GM23338 (cell line): ENCODE measurements around the gene CPAMD8. TPM values are rescaled to one million over a fixed set of nuclear protein-coding genes. Genes with fewer than 3 reads are reported as not detected.

Experiments
- ATAC-seq: fragments of 200-7000 bp; cut with Tn5 transposase; 3 replicates; pipeline ENCODE4 v1.9.1; 2020
- DNase-seq: peaks from one replicate; pipeline ENCODE4 v3.0.0-alpha.2; 2015; ENCODE audit warnings: low spot score
- H2AFZ ChIP-seq: fragments of 200-600 bp; sonication (generic); 2 replicates; pipeline ENCODE4 v1.8.0; 2016; ENCODE audit warnings: antibody characterized with exemption, mild to moderate bottlenecking, moderate library complexity
- H3F3A ChIP-seq: fragments of 200-600 bp; sonication (generic); replicated peaks from 2 replicates; pipeline ENCODE4 v1.8.0; 2017; ENCODE audit warnings: antibody characterized with exemption, mixed run types, low read depth
- H3K27ac ChIP-seq: fragments of 200-600 bp; sonication (generic); 2 replicates; pipeline ENCODE4 v1.6.1; 2016; ENCODE audit warnings: low read depth
- H3K27me3 ChIP-seq: fragments of 200-600 bp; sonication (generic); 2 replicates; pipeline ENCODE4 v1.8.0; 2016; ENCODE audit warnings: mild to moderate bottlenecking, mixed run types, moderate library complexity; ENCODE audit not compliant: insufficient read depth
- H3K36me3 ChIP-seq: fragments of 200-600 bp; sonication (generic); 2 replicates; pipeline ENCODE4 v1.8.0; 2016; ENCODE audit warnings: mild to moderate bottlenecking; ENCODE audit not compliant: insufficient read depth
- H3K4me1 ChIP-seq: fragments of 200-600 bp; sonication (generic); 2 replicates; pipeline ENCODE4 v1.8.0; 2016; ENCODE audit warnings: mild to moderate bottlenecking, moderate library complexity; ENCODE audit not compliant: insufficient read depth
- H3K4me2 ChIP-seq: fragments of 200-600 bp; sonication (generic); 2 replicates; pipeline ENCODE4 v1.7.1; 2017; ENCODE audit warnings: mixed run types
- H3K4me3 ChIP-seq: fragments of 200-600 bp; sonication (generic); 2 replicates; pipeline ENCODE4 v1.6.1; 2016; ENCODE audit warnings: mixed run types
- H3K79me2 ChIP-seq: fragments of 200-600 bp; sonication (generic); replicated peaks from 2 replicates; pipeline ENCODE4 v1.8.0; 2017; ENCODE audit warnings: mild to moderate bottlenecking; ENCODE audit not compliant: insufficient read depth
- H3K9me2 ChIP-seq: fragments of 200-600 bp; sonication (generic); 2 replicates; pipeline ENCODE4 v1.8.0; 2017; ENCODE audit not compliant: insufficient read depth
- H4K20me1 ChIP-seq: fragments of 200-600 bp; sonication (generic); replicated peaks from 2 replicates; pipeline ENCODE4 v1.8.0; 2017; ENCODE audit warnings: mild to moderate bottlenecking; ENCODE audit not compliant: insufficient read depth
- H3K27ac Mint-ChIP-seq: 2 replicates; pipeline ENCODE4 v1.8.0; 2020; ENCODE audit warnings: inconsistent platforms, mild to moderate bottlenecking, moderate library complexity, mixed read lengths
- H3K27me3 Mint-ChIP-seq: 3 replicates; pipeline ENCODE4 v1.8.0; 2022; ENCODE audit warnings: low read depth, mild to moderate bottlenecking, moderate library complexity, mixed read lengths, inconsistent platforms; ENCODE audit not compliant: insufficient read depth, poor library complexity
- H3K36me3 Mint-ChIP-seq: 3 replicates; pipeline ENCODE4 v1.8.0; 2021; ENCODE audit warnings: low read depth, mild to moderate bottlenecking, inconsistent platforms, moderate library complexity, mixed read lengths
- H3K4me1 Mint-ChIP-seq: 3 replicates; pipeline ENCODE4 v1.8.0; 2020; ENCODE audit warnings: mild to moderate bottlenecking, inconsistent platforms, mixed read lengths
- H3K4me3 Mint-ChIP-seq: 3 replicates; pipeline ENCODE4 v1.8.0; 2021; ENCODE audit warnings: moderate library complexity, mild to moderate bottlenecking, inconsistent platforms, mixed read lengths
- H3K9me3 Mint-ChIP-seq: 3 replicates; pipeline ENCODE4 v1.8.0; 2020; ENCODE audit warnings: moderate library complexity, mild to moderate bottlenecking, inconsistent platforms, mixed read lengths
- CREB1 ChIP-seq: fragments of 250-450 bp; sonication (Bioruptor Pico); IDR thresholded peaks from 2 replicates; pipeline ENCODE4 v1.5.0; 2020; ENCODE audit warnings: low read depth, mild to moderate bottlenecking, moderate library complexity
- ETS1 ChIP-seq: IDR thresholded peaks from 2 replicates; pipeline ENCODE4 v1.6.1; 2016; ENCODE audit warnings: antibody characterized with exemption
- EZH2 ChIP-seq: fragments of 200-600 bp; sonication (generic); IDR thresholded peaks from one replicate; pipeline ENCODE4 v1.8.0; 2017; ENCODE audit warnings: antibody characterized with exemption, mild to moderate bottlenecking, low read depth; ENCODE audit not compliant: unreplicated experiment
- EZH2phosphoT487 ChIP-seq: fragments of 200-600 bp; sonication (generic); IDR thresholded peaks from one replicate; pipeline ENCODE4 v1.8.1; 2018; ENCODE audit warnings: antibody characterized with exemption; ENCODE audit not compliant: unreplicated experiment
- JUNB ChIP-seq: IDR thresholded peaks from one replicate; pipeline ENCODE4 v1.6.1; 2016; ENCODE audit warnings: antibody characterized with exemption; ENCODE audit not compliant: unreplicated experiment
- NANOG ChIP-seq: IDR thresholded peaks from 2 replicates; pipeline ENCODE4 v1.6.1; 2016; ENCODE audit warnings: antibody characterized with exemption, borderline replicate concordance
- POLR2AphosphoS5 ChIP-seq: IDR thresholded peaks from 2 replicates; pipeline ENCODE4 v1.6.1; 2016; ENCODE audit warnings: antibody characterized with exemption, low read depth
- STAT1 ChIP-seq: IDR thresholded peaks from one replicate; pipeline ENCODE4 v1.6.1; 2016; ENCODE audit warnings: antibody characterized with exemption; ENCODE audit not compliant: unreplicated experiment
- ZNF114 ChIP-seq: fragments of 250-450 bp; sonication (Bioruptor Pico); IDR thresholded peaks from 2 replicates; pipeline ENCODE4 v1.5.0; 2020; ENCODE audit warnings: mild to moderate bottlenecking, moderate library complexity
- ZNF331 ChIP-seq: fragments of 250-450 bp; sonication (Bioruptor Pico); IDR thresholded peaks from 2 replicates; pipeline ENCODE4 v1.5.0; 2020; ENCODE audit warnings: low read depth, mild to moderate bottlenecking, moderate library complexity
- polyA plus RNA-seq: library from polyadenylated mRNA; unstranded; fragments of >200 nt; fragmentation: Nextera tagmentation; extraction: Ambion mirVana; gene quantifications from 2 replicates; pipeline ENCODE4 v1.2.1, GENCODE V29; 2016
- total RNA-seq: library from RNA; depleted of rRNA; stranded (reverse); fragments of >200 nt; shearing (Covaris generic); gene quantifications from 2 replicates; pipeline ENCODE4 v1.2.3, GENCODE V29; 2014
- TF ChIP-seq, protein P1 (sequence below): IDR thresholded peaks from one replicate; pipeline ENCODE4 v1.6.1; 2018; ENCODE audit warnings: antibody characterized with exemption; ENCODE audit not compliant: unreplicated experiment
- TF ChIP-seq, protein P2 (sequence below): fragments of 250-450 bp; sonication (Bioruptor Pico); IDR thresholded peaks from 2 replicates; pipeline ENCODE4 v1.5.0; 2020; ENCODE audit warnings: mild to moderate bottlenecking, moderate library complexity
- TF ChIP-seq, protein P3 (sequence below), 2 experiments: fragments of 200-600 bp in 1 of 2; sonication (generic) in 1 of 2; conservative IDR thresholded peaks; 2 replicates each; pipeline versions ENCODE4 v1.5.1 to v1.6.1; 2016 to 2017; ENCODE audit warnings: antibody characterized with exemption in 2 of 2, low read depth in 2 of 2, mild to moderate bottlenecking in 2 of 2, moderate library complexity in 1 of 2

Gene CPAMD8
- total and polyA plus RNA-seq, 2 experiments from 2014 or later = 4.4 to 11.8 TPM

GRCh38 chr19:16892436-16892835 is 134.2 kb downstream of the CPAMD8 start:
- Histone ChIP-seq H3K4me2 (no peak overlapping the region), H2AFZ (no peak overlapping the region), H3K79me2 (no peaks in the 10 kb centered on the region), H3F3A (no peaks in the 10 kb centered on the region), H3K4me3 (no peak overlapping the region), H3K27ac (no peak overlapping the region), H4K20me1 (no peaks in the 10 kb centered on the region), H3K4me1 (peaks cover 3% of the 10 kb centered on the region), H3K27me3 (0 out of 2 replicates have a peak, but pooled peaks cover 4% of the 10 kb centered on the region), H3K9me2 (no peaks in the 10 kb centered on the region), H3K36me3 (no peaks in the 10 kb centered on the region)
- Mint-ChIP-seq H3K27ac (no peak overlapping the region), H3K4me1 (peaks cover 7% of the 10 kb centered on the region; the same call in 2 of the 3 replicates), H3K27me3 (peaks cover 10% of the 10 kb centered on the region), H3K4me3 (no peak overlapping the region), H3K9me3 (no peaks in the 10 kb centered on the region), H3K36me3 (no peaks in the 10 kb centered on the region)
- ATAC-seq = no peak
- DNase-seq = no peak
- TF ChIP-seq JUNB = no peak
- TF ChIP-seq POLR2AphosphoS5 = no peak
- TF ChIP-seq, protein P1, sequence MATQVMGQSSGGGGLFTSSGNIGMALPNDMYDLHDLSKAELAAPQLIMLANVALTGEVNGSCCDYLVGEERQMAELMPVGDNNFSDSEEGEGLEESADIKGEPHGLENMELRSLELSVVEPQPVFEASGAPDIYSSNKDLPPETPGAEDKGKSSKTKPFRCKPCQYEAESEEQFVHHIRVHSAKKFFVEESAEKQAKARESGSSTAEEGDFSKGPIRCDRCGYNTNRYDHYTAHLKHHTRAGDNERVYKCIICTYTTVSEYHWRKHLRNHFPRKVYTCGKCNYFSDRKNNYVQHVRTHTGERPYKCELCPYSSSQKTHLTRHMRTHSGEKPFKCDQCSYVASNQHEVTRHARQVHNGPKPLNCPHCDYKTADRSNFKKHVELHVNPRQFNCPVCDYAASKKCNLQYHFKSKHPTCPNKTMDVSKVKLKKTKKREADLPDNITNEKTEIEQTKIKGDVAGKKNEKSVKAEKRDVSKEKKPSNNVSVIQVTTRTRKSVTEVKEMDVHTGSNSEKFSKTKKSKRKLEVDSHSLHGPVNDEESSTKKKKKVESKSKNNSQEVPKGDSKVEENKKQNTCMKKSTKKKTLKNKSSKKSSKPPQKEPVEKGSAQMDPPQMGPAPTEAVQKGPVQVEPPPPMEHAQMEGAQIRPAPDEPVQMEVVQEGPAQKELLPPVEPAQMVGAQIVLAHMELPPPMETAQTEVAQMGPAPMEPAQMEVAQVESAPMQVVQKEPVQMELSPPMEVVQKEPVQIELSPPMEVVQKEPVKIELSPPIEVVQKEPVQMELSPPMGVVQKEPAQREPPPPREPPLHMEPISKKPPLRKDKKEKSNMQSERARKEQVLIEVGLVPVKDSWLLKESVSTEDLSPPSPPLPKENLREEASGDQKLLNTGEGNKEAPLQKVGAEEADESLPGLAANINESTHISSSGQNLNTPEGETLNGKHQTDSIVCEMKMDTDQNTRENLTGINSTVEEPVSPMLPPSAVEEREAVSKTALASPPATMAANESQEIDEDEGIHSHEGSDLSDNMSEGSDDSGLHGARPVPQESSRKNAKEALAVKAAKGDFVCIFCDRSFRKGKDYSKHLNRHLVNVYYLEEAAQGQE = no peak
- TF ChIP-seq EZH2 = no peak
- TF ChIP-seq, protein P2, sequence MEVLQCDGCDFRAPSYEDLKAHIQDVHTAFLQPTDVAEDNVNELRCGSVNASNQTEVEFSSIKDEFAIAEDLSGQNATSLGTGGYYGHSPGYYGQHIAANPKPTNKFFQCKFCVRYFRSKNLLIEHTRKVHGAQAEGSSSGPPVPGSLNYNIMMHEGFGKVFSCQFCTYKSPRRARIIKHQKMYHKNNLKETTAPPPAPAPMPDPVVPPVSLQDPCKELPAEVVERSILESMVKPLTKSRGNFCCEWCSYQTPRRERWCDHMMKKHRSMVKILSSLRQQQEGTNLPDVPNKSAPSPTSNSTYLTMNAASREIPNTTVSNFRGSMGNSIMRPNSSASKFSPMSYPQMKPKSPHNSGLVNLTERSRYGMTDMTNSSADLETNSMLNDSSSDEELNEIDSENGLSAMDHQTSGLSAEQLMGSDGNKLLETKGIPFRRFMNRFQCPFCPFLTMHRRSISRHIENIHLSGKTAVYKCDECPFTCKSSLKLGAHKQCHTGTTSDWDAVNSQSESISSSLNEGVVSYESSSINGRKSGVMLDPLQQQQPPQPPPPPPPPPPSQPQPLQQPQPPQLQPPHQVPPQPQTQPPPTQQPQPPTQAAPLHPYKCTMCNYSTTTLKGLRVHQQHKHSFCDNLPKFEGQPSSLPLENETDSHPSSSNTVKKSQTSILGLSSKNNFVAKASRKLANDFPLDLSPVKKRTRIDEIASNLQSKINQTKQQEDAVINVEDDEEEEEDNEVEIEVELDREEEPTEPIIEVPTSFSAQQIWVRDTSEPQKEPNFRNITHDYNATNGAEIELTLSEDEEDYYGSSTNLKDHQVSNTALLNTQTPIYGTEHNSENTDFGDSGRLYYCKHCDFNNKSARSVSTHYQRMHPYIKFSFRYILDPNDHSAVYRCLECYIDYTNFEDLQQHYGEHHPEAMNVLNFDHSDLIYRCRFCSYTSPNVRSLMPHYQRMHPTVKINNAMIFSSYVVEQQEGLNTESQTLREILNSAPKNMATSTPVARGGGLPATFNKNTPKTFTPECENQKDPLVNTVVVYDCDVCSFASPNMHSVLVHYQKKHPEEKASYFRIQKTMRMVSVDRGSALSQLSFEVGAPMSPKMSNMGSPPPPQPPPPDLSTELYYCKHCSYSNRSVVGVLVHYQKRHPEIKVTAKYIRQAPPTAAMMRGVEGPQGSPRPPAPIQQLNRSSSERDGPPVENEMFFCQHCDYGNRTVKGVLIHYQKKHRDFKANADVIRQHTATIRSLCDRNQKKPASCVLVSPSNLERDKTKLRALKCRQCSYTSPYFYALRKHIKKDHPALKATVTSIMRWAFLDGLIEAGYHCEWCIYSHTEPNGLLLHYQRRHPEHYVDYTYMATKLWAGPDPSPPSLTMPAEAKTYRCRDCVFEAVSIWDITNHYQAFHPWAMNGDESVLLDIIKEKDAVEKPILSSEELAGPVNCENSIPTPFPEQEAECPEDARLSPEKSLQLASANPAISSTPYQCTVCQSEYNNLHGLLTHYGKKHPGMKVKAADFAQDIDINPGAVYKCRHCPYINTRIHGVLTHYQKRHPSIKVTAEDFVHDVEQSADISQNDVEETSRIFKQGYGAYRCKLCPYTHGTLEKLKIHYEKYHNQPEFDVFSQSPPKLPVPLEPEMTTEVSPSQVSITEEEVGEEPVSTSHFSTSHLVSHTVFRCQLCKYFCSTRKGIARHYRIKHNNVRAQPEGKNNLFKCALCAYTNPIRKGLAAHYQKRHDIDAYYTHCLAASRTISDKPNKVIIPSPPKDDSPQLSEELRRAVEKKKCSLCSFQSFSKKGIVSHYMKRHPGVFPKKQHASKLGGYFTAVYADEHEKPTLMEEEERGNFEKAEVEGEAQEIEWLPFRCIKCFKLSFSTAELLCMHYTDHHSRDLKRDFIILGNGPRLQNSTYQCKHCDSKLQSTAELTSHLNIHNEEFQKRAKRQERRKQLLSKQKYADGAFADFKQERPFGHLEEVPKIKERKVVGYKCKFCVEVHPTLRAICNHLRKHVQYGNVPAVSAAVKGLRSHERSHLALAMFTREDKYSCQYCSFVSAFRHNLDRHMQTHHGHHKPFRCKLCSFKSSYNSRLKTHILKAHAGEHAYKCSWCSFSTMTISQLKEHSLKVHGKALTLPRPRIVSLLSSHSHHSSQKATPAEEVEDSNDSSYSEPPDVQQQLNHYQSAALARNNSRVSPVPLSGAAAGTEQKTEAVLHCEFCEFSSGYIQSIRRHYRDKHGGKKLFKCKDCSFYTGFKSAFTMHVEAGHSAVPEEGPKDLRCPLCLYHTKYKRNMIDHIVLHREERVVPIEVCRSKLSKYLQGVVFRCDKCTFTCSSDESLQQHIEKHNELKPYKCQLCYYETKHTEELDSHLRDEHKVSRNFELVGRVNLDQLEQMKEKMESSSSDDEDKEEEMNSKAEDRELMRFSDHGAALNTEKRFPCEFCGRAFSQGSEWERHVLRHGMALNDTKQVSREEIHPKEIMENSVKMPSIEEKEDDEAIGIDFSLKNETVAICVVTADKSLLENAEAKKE (CRISPR knock-in tag) = no peak
- no peak for TF ChIP-seq ETS1
- TF ChIP-seq, protein P3, sequence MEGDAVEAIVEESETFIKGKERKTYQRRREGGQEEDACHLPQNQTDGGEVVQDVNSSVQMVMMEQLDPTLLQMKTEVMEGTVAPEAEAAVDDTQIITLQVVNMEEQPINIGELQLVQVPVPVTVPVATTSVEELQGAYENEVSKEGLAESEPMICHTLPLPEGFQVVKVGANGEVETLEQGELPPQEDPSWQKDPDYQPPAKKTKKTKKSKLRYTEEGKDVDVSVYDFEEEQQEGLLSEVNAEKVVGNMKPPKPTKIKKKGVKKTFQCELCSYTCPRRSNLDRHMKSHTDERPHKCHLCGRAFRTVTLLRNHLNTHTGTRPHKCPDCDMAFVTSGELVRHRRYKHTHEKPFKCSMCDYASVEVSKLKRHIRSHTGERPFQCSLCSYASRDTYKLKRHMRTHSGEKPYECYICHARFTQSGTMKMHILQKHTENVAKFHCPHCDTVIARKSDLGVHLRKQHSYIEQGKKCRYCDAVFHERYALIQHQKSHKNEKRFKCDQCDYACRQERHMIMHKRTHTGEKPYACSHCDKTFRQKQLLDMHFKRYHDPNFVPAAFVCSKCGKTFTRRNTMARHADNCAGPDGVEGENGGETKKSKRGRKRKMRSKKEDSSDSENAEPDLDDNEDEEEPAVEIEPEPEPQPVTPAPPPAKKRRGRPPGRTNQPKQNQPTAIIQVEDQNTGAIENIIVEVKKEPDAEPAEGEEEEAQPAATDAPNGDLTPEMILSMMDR (conservative IDR thresholded peaks at IDR 0.05; ENCODE audit: low read depth in 2 of 2) = no peak
- TF ChIP-seq CREB1 (CRISPR knock-in tag) = no peak
- no peak for TF ChIP-seq ZNF114 (CRISPR knock-in tag)
- TF ChIP-seq EZH2phosphoT487 = no peak
- no peak for TF ChIP-seq ZNF331 (CRISPR knock-in tag)
- TF ChIP-seq NANOG = no peak
- no peak for TF ChIP-seq STAT1
